ENCODE measurements around the gene ARGLU1.

The ARGLU1 gene

DNA sequence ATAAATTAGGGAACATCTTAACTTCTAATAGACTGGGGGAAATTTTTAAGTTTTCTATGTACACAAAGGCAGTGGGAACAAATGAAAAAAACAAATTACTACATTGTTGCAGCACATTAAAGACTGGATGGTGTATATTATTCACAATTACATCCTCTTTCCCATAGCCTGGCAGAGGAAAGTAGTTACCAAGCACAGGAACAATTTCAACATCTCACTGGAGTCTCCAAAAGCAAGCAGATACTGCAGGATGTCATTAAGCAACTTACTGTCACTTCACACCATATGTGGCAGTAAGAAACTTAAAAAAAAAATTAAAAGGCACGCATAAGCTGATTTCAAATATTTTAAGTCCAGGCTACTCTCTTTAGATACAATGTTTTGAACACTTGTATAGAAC lies 26.1 kb downstream of the ARGLU1 start:
- DNase-seq (ENCODE audit: low read depth) = no peak

GRCh38 chr13:106540613-106541012 lies 27.3 kb downstream of the ARGLU1 start:
- DNase-seq (ENCODE audit: low read depth) = no peak

DNA sequence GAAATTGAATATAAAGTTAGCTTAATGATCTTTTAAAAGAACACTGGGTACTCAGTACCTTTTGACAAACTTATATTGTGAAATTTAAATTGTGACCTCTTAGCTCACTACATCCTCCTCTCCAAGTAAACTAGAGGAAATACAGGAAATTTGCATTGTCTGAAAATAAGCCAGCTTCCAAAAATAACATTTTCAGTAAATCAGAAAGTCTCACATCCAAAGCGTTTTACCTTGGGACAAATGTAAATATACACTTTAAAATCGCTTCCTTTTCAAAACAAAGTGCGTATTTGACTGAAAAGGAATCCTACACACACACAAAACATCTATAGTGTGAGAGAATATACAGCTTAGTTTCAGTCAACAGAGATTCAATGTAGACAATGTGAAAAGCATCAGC lies 30.4 kb downstream of the ARGLU1 start:
- DNase-seq (ENCODE audit: low read depth) = no peak

DNA sequence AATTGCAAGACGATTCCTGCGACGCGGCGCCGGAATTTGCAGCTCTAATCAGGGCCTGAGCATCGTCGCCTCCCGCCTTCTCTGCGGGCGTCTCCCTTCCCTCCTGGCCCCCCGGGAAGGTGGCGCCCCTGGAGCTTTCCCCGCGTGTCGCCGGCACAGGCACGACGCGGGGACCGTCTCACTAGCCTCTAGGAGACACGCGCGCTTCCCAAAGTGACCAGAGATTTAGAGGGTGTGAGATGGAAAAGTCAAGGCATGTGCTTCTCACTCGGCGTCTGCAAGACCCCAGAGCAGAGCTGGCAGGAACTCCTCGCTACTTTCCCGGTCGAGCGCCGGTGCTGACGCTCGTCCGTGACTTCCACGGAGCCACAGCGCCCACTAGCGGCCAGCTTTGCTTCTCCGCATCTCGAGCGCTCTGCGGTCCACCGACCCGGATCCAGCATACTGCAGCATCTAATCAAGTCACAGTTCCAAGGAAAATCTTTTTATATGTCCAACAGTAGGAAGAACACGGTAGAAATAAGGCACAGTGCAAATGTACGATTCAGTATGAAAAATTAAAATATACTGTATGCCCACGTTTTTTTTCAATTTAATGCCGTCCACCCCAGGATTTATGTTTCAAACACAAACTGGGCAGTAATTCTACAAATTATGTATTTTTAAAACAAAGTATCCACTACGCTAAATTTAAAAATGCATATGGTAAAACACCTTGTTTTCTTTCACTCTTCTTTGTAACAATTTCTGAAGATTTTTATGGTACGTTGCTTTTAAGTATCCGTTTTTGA lies 31.5 kb downstream of the ARGLU1 start:
- peak; percentile 80 for DNase-seq (ENCODE audit: low read depth)

DNA sequence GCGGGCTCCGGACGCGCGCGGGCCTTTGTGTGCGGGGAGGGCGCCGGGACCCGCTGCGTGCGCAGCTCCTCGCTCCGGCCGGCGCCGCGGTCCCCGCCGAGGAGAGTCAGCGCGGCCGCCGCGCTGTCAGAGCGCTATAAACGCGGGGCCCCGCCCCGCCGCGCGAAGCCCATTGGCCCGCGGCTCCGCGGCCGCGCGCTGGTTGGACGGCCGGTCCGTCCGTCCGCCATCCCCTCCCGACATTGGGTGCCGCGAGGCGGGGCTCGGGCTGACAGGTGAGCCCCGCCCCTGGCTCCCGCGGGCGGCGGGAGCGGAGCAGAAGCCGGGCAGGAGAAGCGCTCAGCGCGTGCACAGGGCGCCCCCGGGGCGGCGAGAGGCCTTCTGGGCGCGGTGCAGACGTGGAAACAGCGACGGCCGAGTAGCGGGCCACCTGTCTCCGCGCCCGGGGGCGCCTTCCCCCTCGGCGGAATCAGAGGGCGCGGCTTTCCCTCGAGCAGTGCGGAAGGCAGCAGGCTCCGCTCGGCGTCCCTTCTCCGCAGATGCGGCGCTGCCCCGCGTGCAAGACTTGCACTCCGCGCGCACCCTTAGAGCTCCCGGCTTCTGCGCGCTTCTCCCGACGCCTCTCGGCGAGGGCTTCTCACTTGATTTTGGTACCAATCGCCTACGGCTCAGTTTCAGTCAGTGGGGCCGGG lies 32.2 kb downstream of the ARGLU1 start, which contains the start of gene EFNB2:
Gene EFNB2, minus strand, starts transcription at position 111 of the 692 bp plus-strand sequence. CDS start 698 bp downstream, outside the sequence.
- peak; percentile 81 for DNase-seq (ENCODE audit: low read depth)

DNA sequence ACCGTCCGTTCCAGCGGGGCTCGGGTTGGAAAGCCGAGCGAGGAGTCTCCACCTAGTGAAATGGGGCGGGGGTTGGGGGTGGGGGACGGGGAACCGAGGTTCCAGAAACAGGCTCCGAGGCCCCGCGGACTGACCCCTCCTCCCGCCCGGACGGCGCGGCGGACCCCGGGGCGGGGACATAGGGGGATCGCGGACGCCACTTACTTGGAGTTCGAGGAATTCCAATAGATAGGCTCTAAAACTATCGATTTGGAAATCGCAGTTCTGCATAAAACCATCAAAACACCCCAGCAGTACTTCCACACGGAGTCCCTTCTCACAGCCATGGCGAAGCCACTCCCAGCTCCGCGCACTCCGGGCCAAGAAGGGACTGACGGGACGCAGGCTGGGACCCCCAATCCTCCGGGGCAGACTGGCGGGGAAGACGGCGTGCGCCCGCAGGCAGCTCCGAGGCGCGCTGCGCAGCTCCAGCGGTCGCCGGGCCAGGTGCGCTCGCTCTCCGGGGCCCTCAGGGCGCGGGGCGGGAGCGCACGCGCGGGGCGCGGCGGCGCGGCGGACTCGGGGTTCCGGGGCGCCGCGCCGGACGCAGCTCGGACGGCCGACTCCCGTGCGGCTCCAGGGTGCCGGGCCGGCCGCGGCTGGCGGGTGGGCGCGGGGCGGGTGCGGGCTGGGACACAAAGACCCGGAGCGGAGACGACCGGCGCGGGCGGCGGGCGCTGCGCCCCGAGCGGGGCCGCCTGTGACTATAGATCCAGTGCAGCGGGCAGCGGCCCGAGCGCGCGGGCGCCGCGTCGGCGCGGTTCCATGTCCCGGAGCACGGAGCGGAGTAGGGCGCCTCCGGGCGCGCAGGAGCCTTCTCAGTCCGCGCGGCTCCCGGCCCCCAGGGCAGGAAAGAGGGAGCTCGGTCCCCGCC lies 33.0 kb downstream of the ARGLU1 start:
- no peak for DNase-seq (ENCODE audit: low read depth)

DNA sequence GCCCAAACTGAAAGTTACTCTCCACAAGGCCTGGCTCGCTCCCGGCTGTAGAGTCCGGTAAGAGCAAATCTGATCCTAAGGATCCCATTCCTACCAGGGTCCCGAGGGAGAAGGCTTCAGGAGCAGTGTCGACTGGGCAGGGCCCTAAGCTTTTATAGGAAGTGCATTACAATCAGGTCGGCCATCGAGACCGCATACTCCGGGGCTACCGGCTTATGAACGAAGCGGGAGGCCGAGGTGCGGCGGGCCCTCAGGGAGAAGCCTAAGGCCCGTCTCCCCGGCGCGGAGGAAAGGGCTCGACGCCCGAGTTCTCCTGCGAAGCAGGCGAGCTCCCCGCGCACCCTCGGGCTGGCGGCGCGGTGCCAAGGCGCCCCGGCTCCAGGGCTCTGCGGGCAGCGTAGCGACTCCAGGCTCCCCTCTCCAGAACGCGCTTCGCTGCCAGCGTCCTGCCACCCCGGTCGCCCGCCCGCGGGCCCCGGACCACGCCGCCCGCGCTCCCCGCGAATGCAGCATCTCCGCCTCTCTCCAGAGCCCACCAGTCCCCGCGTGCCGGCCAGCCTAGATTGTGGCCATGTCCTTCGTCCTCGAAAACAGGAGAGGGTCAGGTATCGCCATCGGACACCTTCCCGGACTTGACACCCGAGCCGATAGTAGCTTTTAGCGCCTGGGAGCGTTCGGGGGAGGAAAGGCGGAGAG lies 33.8 kb downstream of the ARGLU1 start:
- DNase-seq (ENCODE audit: low read depth) = no peak

DNA sequence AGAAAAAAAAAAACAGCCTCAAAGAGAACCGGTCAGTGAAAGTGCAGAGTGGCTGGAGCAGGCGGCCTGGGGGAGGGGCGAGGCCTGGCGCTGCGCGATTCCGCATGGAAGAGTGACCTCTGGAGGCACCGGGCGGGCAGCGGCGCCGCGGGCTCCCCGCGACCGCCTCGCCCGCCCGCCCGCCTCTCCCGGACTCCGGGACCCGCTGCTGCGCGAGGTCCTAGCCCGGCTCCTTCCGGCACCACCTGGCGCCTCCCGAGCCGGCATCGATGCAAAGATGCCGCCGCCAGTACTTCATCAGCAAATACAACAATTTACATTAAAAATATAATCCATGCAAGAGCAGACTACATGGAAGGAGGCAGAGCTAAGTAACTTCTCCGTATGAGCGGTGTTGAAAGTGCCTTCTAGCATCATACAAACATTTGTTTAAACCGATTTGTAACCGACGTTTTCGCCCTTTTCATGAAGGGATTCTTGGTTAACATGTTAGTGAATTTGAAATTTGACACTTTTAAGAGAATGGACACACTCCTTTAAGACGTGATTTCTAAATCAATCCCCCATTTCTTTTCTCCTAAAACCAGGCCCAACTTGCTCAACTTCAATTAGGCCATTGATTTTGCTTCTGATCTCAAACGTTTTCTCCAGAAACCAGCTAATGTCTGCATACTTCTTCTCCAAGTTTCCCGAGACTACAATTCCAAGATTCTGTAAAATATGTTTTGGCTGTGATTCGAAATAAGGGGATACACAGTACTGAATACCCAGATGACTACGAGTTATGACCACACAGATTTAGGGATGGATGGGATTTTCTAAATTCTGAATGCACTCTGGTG lies 34.6 kb downstream of the ARGLU1 start:
- no peak for DNase-seq (ENCODE audit: low read depth)

DNA sequence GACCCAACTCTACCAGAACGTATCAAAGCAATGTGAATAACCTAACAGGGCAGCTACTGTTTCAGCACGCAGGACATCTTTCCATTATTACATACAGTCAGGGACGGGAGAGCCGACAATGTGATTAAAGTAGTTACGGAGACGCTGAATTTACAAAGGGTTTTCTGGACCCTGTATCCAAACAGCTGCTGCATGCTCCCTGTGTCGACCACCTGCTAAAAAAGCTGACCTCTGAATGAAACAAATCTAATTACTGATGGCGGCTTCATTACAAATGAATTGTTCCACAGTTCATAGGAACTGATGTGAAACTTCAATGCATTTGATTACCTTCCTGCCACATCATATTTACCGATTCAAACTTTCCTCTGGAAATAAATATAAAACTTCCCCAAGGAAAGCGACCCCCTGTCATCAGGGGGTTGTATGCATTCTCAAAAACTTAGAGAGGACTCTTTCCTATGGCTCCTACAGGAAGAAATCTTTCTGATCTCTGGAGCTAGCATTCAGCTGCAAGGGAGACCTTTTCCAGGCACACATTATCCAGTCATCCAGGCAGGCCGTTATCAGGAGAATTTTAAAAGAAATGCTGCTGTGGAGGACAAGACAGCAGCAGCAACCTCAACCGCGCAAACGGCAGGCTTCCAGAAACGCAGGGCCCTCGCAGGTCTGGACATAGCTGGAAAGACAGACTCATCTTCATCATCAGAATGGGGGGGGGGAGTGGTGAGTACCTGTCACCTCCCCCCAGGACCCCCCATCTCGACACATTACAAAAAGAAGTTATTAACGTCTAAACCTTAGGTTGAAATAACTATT lies 35.6 kb downstream of the ARGLU1 start:
- no peak for DNase-seq (ENCODE audit: low read depth)

DNA sequence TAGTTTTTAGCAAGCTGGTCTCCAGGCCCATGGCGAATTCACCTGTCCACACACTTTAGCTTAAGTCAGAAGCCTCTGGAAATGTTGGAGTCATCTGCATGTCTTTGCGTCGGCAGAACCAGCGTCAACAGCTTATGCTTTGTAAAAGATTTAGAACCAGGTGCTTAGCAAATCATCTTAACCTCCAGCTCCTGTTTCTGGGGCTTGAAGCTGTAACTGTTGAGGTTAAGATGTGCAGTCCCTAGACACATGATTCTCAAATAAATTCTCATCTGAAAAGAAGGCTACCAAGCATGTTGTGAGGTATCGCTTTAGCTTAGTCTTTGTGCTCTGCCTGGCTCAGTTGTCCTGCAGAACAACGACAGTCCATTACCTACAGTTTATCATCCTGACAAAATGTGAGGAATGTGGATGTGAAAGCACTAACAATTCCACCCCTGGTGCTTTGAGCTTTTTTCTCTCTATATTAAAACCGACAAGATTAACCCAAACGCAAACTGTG lies 36.9 kb downstream of the ARGLU1 start:
- DNase-seq (ENCODE audit: low read depth) = no peak

GRCh38 chr13:106530171-106530851 lies 37.6 kb downstream of the ARGLU1 start:
- no peak for DNase-seq (ENCODE audit: low read depth)

GRCh38 chr13:106529415-106530170 lies 38.3 kb downstream of the ARGLU1 start:
- DNase-seq (ENCODE audit: low read depth) = no peak

DNA sequence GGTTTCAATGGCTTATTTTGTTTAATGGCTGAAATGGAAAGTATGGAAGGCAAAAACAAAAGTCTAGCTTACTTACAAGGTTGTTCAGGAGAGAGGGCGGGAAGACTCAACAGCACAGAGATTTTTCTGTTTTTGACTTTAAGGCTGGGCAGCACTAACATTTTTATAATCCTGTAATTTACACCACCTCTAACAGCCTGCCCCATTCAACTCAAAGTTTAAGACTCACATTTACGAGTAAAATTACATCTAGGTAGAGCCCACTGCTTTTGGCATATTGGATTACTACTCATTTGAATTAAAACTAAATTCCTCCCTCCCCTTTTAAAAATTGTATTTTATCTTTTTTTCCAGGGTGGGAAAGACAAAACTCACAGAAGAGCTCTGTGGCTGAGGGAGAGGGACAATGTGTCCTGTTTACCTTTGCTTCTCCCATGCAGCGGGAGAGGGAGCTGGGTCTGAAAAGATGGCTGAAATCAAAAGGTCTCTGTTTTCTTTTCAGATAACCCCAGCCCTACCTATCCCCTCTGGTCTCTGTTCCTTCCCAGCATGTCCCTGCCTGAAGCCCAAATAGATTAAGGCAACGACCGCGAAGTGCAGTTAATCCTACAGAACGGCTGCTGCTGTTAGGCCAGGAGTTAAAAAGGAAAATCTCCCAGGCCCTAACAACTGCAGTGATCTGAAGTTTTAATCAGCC lies 39.1 kb downstream of the ARGLU1 start:
- no peak for DNase-seq (ENCODE audit: low read depth)

DNA sequence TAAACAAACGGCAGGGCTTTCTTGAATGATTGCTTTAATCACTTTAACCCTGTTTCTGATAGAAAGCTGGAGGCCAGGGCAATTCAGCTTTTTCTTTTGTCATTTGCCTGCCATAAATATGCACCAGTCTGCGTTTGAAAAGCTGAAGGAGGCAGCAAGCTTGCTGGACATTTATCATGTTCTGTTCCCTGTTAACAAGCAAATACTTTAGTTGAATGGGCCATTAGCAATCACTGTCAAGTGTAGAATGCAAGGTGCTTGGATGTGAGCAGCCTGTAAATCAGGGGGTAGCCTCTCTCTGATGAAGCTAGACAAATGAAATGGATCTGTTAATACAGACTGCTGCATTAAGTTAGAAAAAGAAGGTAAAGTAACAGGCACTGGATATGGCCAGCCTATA lies 40.1 kb downstream of the ARGLU1 start:
- DNase-seq (ENCODE audit: low read depth) = no peak

DNA sequence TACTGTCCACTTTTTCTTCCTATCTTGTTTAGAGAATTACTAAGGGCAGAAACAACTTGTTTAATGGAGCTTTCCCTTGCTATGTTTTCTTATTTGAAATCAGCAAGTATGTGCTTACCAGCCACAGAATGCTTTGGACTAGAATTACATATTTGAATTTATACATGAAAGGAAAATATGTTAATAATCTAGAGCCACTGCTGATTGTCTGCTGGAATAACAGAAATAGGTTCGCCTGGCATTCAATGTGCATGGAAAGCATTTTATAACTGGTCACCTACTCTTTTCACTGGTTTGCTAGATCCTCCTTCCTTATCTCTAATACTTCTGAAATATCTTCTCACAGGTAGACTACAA lies 40.5 kb downstream of the ARGLU1 start:
- no peak for DNase-seq (ENCODE audit: low read depth)

- no peak for DNase-seq (ENCODE audit: low read depth)
Observed at GRCh38 chr13:106526738-106527444, 41.0 kb downstream of the ARGLU1 start.

- DNase-seq (ENCODE audit: low read depth) = no peak
Observed at GRCh38 chr13:106525865-106526264, 42.1 kb downstream of the ARGLU1 start.
